Endothelial cell of umbilical vein (primary cell): ENCODE results near the gene LEAP2. TPM values are rescaled to one million over a fixed set of nuclear protein-coding genes. Genes with fewer than 3 reads are reported as not detected.

Source experiments
- BruUV-seq: library from RNA; stranded (reverse); fragments of 400-500 nt; replicated peaks from 2 replicates; lab custom pipeline; 2021; lab: Mats Ljungman, UMichigan
- CTCF ChIA-PET: fragments of 300-600, 350-600 bp; sonication (Branson Sonifier 250); formaldehyde crosslinking; loops from one replicate; lab custom pipeline; 2021; ENCODE audit warnings: antibody characterized with exemption, inconsistent platforms; lab: Charles Lee
- POLR2A ChIA-PET: fragments of 300-600, 350-600 bp; sonication (Branson Sonifier 250); formaldehyde crosslinking; loops from one replicate; lab custom pipeline; 2021; ENCODE audit warnings: antibody characterized with exemption, inconsistent platforms; lab: Charles Lee
- DNase-seq: peaks from one replicate; pipeline ENCODE4 v3.0.0-alpha.2; 2011; ENCODE audit warnings: low read depth, low spot score
- FAIRE-seq: peaks from 2 replicates; lab custom pipeline; 2011; peaks lifted over from hg19 to GRCh38; lab: Jason Lieb, UNC
- H2AFZ ChIP-seq: 2 replicates; pipeline ENCODE4 v1.6.0; 2012; ENCODE audit warnings: low read depth, low read length, control low read depth, inconsistent platforms
- H3K27ac ChIP-seq: 2 replicates; pipeline ENCODE4 v1.5.1; 2011; ENCODE audit warnings: low read depth, mild to moderate bottlenecking, control low read depth, low read length, moderate library complexity; ENCODE audit not compliant: insufficient read depth
- H3K27me3 ChIP-seq, 2 experiments: 2 replicates each; pipeline versions ENCODE4 v1.6.0 to v1.6.1; 2011; ENCODE audit warnings: low read length in 2 of 2, mixed read lengths in 1 of 2; ENCODE audit not compliant: control insufficient read depth in 2 of 2, insufficient read depth in 2 of 2
- H3K36me3 ChIP-seq, 2 experiments: 2 replicates in 1 of 2; 3 replicates in 1 of 2; pipeline ENCODE4 v1.5.1; 2011; ENCODE audit warnings: low read length in 2 of 2, mild to moderate bottlenecking in 1 of 2, moderate library complexity in 1 of 2; ENCODE audit not compliant: control insufficient read depth in 2 of 2, insufficient read depth in 2 of 2; ENCODE audit errors: extremely low read depth in 1 of 2
- H3K4me1 ChIP-seq: 3 replicates; pipeline ENCODE4 v1.5.1; 2011; ENCODE audit warnings: mild to moderate bottlenecking, low read length; ENCODE audit not compliant: control insufficient read depth, insufficient read depth; ENCODE audit errors: extremely low read depth
- H3K4me2 ChIP-seq: 2 replicates; pipeline ENCODE4 v1.6.1; 2011; ENCODE audit warnings: low read length, control low read depth, mixed read lengths; ENCODE audit not compliant: insufficient read depth
- H3K4me3 ChIP-seq, 3 experiments: fragments of 200-600 bp in 1 of 3; sonication (generic), shearing (Covaris generic) in 1 of 3; replicated peaks in 1 of 3; 2 replicates each; pipeline ENCODE4 v1.5.1; 2011 to 2016; ENCODE audit warnings: control low read depth in 3 of 3, low read length in 3 of 3, mild to moderate bottlenecking in 2 of 3, inconsistent platforms in 1 of 3, low read depth in 1 of 3, moderate library complexity in 1 of 3; ENCODE audit not compliant: insufficient read depth in 1 of 3
- H3K79me2 ChIP-seq: 2 replicates; pipeline ENCODE4 v1.6.0; 2012; ENCODE audit warnings: low read length, inconsistent platforms; ENCODE audit not compliant: control insufficient read depth, insufficient read depth
- H3K9ac ChIP-seq: replicated peaks from 2 replicates; pipeline ENCODE3; 2011; ENCODE audit warnings: low read length, control low read depth; ENCODE audit not compliant: insufficient read depth; ENCODE audit errors: extremely low read depth
- H3K9me1 ChIP-seq: replicated peaks from 3 replicates; pipeline ENCODE4 v1.6.0; 2011; ENCODE audit warnings: mild to moderate bottlenecking, low read length; ENCODE audit not compliant: control insufficient read depth, insufficient read depth; ENCODE audit errors: extremely low read depth
- H3K9me3 ChIP-seq: replicated peaks from 2 replicates; pipeline ENCODE4 v1.5.1; 2012; ENCODE audit warnings: low read length, inconsistent platforms; ENCODE audit not compliant: control insufficient read depth, insufficient read depth
- H4K20me1 ChIP-seq: replicated peaks from 2 replicates; pipeline ENCODE3; 2011; ENCODE audit warnings: mild to moderate bottlenecking, low read length; ENCODE audit not compliant: control insufficient read depth, insufficient read depth; ENCODE audit errors: extremely low read depth
- CTCF ChIP-seq, 2 donors: IDR thresholded peaks; 1 replicate in 1 of 2; 2 replicates in 1 of 2; pipeline ENCODE4 v1.5.1; 2011; ENCODE audit warnings: low read length in 2 of 2, mild to moderate bottlenecking in 2 of 2, moderate library complexity in 2 of 2, control low read depth in 1 of 2, inconsistent platforms in 1 of 2, low read depth in 1 of 2; ENCODE audit not compliant: insufficient read depth in 1 of 2; ENCODE audit errors: extremely low read depth in 1 of 2
- EZH2 ChIP-seq: IDR thresholded peaks from 2 replicates; pipeline ENCODE4 v1.6.1; 2012; ENCODE audit warnings: borderline replicate concordance, low read depth, mild to moderate bottlenecking, moderate library complexity, low read length, inconsistent platforms; ENCODE audit not compliant: severe bottlenecking
- FOS ChIP-seq: IDR thresholded peaks from 2 replicates; pipeline ENCODE4 v1.6.1; 2011; ENCODE audit warnings: mild to moderate bottlenecking, low read length, moderate library complexity, borderline replicate concordance; ENCODE audit not compliant: insufficient read depth
- GATA2 ChIP-seq: IDR thresholded peaks from 2 replicates; pipeline ENCODE4 v1.7.0; 2011; ENCODE audit warnings: low read depth, mild to moderate bottlenecking, moderate library complexity, mixed read lengths, low read length; ENCODE audit not compliant: insufficient read length, insufficient read depth
- JUN ChIP-seq: IDR thresholded peaks from 2 replicates; pipeline ENCODE4 v1.6.1; 2011; ENCODE audit warnings: borderline replicate concordance, low read depth; ENCODE audit not compliant: insufficient read length, insufficient read depth
- MAX ChIP-seq: IDR thresholded peaks from 2 replicates; pipeline ENCODE4 v1.6.1; 2011; ENCODE audit not compliant: insufficient read depth, insufficient read length
- MYC ChIP-seq: IDR thresholded peaks from one replicate; pipeline ENCODE4 v1.6.1; 2011; ENCODE audit warnings: mild to moderate bottlenecking, low read depth, low read length
- POLR2A ChIP-seq: IDR thresholded peaks from 2 replicates; pipeline ENCODE4 v1.6.1; 2012; ENCODE audit warnings: low read depth, mild to moderate bottlenecking, control low read depth, low read length
- POLR2AphosphoS5 ChIP-seq: IDR thresholded peaks from 2 replicates; pipeline ENCODE4 v1.6.1; 2012; ENCODE audit warnings: low read depth, mild to moderate bottlenecking, control low read depth, low read length, moderate library complexity; ENCODE audit not compliant: insufficient read depth
- dilution Hi-C: fragments of 300-500 bp; cut with MboI; formaldehyde crosslinking; loops from one replicate; pipeline ENCODE4 v1.15.0; 2019; ENCODE audit warnings: low sequenced_read_pairs; ENCODE audit not compliant: extremely low pct_ligation_motif_present
- intact Hi-C: fragments of 100-400 bp; cut with micrococcal nuclease; formaldehyde crosslinking; loops from one replicate; pipeline ENCODE4 v1.10.0; 2022
- polyA plus RNA-seq, 4 experiments: library from polyadenylated mRNA; depleted of rRNA in 3 of 4; stranded (reverse) in 3 of 4; unstranded in 1 of 4; fragments of >200 nt; gene quantifications; 2 replicates each; pipeline versions ENCODE4 v1.2.1 to v1.2.3, GENCODE V29; 2011 to 2012; ENCODE audit warnings: missing spikeins in 1 of 4
- total RNA-seq: library from RNA; stranded (reverse); gene quantifications from 2 replicates; pipeline ENCODE4 v1.2.3, GENCODE V29; 2021

The LEAP2 gene
- total and polyA plus RNA-seq, 2 donors (not counting 3 experiments of a cell fraction or from before 2014, with no cell fraction given) = 0.37 to 0.40 TPM

DNA sequence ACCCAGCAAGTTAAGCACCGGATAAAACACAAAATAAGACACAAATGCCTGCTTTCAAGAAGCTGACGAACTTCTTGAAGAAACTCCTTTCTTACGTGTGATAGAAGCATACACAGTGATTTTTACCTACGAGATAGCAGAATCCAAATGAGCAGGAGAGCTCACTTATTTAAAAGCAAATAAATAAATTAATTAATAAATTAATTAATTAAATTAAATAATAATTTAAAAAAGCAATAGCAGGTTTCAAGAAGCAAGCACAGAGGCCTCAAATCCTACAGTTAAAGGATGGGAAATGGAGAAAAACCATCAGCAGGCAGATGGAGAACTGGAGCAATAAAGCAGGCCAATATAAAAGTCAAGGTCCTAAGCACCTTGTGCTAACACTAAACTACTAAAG lies 17.3 kb downstream of the LEAP2 start:
- peaks cover 9% of the 10 kb centered on the region for H3K79me2 ChIP-seq
- H3K4me1 ChIP-seq = no peaks in the 10 kb centered on the region
- ChIA-PET POLR2A (no interaction called here), CTCF (interaction anchor here (0.9 to 1.4 kb wide), 3 partner anchors 8 to 396 kb away, joined by 3 to 7 read pairs (median 3); no protein-coding TSS in a partner anchor)
- no peak overlapping the region for H2AFZ ChIP-seq
- H3K27ac ChIP-seq = no peak overlapping the region
- no peak overlapping the region for H3K4me2 ChIP-seq
- H3K9ac ChIP-seq = no peak overlapping the region
- H4K20me1 ChIP-seq = no peaks in the 10 kb centered on the region
- no peaks in the 10 kb centered on the region for H3K27me3 ChIP-seq
- DNase-seq = no peak
- no TSS peak for BruUV-seq
- no peak overlapping the region for H3K4me3 ChIP-seq
- peaks cover 14 to 52% of the 10 kb centered on the region in 2 experiments for H3K36me3 ChIP-seq
- TF ChIP-seq POLR2A (no peak), MAX (no peak), EZH2 (no peak), POLR2AphosphoS5 (no peak), JUN (no peak), MYC (no peak), GATA2 (no peak)
- no peaks in the 10 kb centered on the region for H3K9me1 ChIP-seq
- intact Hi-C loops (no loop called here), dilution Hi-C loops (no loop called here)
- no peak for FAIRE-seq
- H3K9me3 ChIP-seq = no peaks in the 10 kb centered on the region

DNA sequence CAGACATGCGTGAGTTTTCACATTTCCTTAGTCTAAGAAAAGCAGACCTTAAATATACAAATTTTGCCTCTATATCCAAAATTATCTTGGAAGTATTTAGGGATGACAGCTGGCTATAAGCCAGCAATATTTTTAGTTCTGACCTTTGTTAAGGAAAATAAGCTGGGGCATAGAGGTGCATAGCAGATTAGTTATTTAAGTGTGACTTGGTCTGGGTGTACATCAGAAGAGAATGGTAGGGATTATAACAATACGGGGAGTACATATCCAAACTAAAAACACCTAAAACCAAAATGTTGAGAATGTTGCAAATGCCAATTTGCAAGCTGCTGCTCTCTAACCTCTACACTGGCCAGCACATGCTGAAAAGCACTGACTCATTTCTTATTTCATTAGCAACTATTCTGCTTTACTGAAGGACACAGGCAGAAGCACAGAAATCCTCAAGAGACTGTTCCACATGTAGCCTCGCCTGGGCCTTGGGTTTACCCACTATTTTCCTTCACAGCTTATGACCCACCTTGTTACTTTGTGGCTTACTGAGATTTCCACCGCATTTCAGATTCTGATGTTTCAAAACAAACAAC lies 22.3 kb downstream of the LEAP2 start:
- peaks cover 2% of the 10 kb centered on the region for H4K20me1 ChIP-seq
- no peak overlapping the region for H3K4me2 ChIP-seq
- H3K79me2 ChIP-seq = peaks cover 10% of the 10 kb centered on the region
- no TSS peak for BruUV-seq
- CTCF ChIA-PET = interaction anchor here (0.9 to 1.6 kb wide), 3 partner anchors 13 to 181 kb away, joined by 3 to 6 read pairs (median 5); no protein-coding TSS in a partner anchor
- no peak for FAIRE-seq
- no peaks in the 10 kb centered on the region for H3K9me1 ChIP-seq
- no peaks in the 10 kb centered on the region for H3K27me3 ChIP-seq
- dilution Hi-C loops = no loop called here
- H3K9ac ChIP-seq = no peak overlapping the region
- H3K36me3 ChIP-seq = peaks cover 24 to 36% of the 10 kb centered on the region in 2 experiments
- intact Hi-C loops = no loop called here
- no peaks in the 10 kb centered on the region for H3K4me1 ChIP-seq
- H3K9me3 ChIP-seq = no peaks in the 10 kb centered on the region
- TF ChIP-seq EZH2 (no peak), FOS (no peak), GATA2 (no peak), POLR2AphosphoS5 (no peak), MYC (no peak), POLR2A (no peak), JUN (no peak), CTCF (IDR thresholded peaks at IDR 0.05; ENCODE audit: extremely low read depth in 1 of 2, insufficient read depth in 1 of 2, low read depth in 1 of 2, low read length in 2 of 2) (no peak), MAX (no peak)
- no peak overlapping the region for H2AFZ ChIP-seq
- H3K4me3 ChIP-seq = no peak overlapping the region
- DNase-seq = no peak
- POLR2A ChIA-PET = no interaction called here
- H3K27ac ChIP-seq = no peak overlapping the region
